Activated CD4-positive, alpha-beta T cell treated with anti-CD3 and anti-CD28 coated beads for 1 hour (primary cell): ENCODE measurements around the gene NOL12.
"Not testable (repeated sequence)": the region's sequence is repeated elsewhere in the genome, so short reads cannot be mapped to it uniquely, and the experiment has no call there.

ENCODE experiments used
- DNase-seq: peaks from one replicate; pipeline ENCODE4 v3.0.0-alpha.2; 2020

Gene NOL12

GRCh38 chr22:37681001-37681424 lies 5.1 kb upstream of the NOL12 start:
- DNase-seq, result no peak

DNA sequence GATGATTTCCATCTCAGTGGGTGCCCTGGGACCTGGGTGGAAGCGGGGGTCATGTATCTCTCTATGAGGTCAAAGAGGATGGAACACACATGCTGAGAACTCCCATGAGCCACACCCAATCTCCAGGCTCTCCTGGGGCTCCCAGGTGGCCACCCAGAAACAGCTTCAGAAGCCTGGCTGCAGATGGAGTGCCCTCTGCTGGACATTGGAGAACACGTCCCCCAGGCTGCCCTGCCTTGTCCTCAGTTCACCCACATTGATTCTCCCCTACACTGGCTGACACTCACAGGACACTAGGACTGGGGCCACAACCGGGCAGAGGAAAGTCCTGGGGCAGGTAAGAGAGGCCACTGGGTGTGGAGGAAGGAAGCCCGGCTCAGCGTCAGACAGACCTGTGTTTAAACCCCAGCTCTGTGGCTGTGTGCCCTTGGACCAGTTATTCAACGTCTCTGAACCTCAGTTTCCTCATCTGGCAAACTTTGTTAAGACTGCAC lies 4.5 kb upstream of the NOL12 start:
- DNase-seq, result peak; percentile 62

GRCh38 chr22:37684803-37685615 lies 1.1 kb upstream of the NOL12 start:
- no peak for DNase-seq

GRCh38 chr22:37690407-37690806 lies 4.3 kb downstream of the NOL12 start:
- DNase-seq, result no peak

DNA sequence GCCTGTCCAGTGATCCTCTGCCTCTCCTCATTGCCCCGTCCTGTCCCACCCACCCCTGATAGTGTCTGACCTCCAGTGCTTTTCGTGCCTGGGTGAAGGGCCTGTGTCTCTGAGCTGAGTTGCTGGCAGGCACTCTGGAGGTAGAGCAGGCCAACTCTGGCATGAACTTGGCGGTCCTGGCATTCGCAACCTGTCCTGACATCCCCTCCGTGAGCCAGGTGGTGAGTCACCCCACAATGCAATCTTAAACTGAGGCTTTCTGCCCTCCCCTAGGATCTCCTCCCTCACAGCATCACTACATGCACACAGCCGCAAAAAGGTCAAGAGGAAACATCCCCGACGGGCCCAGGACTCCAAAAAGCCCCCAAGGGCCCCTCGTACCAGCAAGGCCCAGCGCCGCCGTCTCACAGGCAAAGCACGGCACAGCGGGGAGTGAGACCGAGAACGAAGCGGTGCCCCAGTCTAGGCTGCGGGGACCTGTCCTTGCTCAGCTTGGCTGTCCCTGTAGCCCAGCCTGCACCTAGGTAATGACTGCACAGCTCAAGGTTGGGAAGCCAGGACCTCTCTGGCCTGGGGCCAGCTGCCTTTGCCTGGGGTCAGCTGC lies 4.9 kb downstream of the NOL12 start:
- DNase-seq, result no peak

GRCh38 chr22:37692627-37693285 lies 6.6 kb downstream of the NOL12 start:
- DNase-seq, result no peak

DNA sequence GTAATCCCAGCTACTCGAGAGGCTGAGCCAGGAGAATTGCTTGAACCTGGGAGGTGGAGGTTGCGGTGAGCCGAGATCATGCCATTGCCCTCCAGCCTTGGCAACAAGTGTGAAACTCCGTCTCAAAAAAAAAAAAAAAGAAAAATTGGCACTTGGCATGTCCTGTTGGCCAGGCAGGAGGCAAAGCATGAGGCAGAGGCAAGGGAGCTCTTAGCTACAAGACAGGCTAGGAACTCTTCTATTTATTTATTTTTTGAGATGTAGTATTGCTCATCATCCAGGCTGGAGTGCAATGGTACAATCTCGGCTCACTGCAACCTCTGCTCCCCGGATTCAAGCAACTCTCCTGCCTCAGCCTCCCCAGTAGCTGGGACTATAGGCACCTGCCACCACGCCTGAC lies 8.0 kb downstream of the NOL12 start:
- not testable (repeated sequence) for DNase-seq

- DNase-seq, result not testable (repeated sequence)
These were observed 10.1 kb downstream of the NOL12 start for GRCh38 chr22:37696260-37696656.

DNA sequence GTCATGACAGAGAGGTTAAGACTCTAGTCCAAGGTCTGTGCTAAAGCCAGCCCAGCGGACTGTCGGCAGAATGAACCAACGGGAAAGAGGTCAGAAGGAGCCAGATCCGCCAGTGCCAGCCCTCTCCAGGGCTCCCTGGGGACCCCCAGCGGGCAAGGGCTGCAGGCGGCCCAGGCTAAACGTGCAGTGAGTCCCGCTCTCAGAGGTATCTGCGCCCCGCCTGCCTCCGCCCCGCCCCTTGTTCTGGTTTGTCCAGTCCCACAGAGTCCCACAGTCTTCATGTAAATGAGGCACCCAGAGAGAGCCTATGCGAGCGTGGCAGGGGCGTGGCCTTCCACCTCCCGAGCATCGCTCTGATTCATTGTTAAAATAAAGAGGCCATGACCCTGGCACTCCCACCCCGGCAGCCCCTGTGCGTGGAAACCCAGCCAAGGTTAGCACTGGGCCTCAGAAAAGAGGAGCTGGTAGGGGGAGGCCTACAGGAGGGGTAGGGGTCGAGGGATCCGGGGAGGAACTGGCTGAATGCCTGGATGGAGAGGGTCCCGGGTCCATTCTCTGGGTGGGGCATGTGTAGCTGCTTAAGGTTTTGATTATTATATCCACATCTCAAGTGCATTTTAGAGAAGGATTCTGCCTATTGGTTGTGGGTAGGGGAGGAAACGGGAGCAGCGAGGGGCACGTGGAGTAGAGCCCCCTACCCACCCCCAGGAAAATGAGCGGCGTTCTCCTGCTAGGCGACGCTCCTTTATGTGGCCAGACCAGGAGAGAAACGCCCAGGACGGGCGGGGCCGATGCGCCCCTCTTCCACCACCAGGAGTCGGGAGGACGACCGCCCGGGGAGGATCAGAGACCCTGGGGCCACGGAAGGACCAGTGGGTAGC lies 10.8 kb downstream of the NOL12 start, which contains the start of gene TRIOBP:
TRIOBP (plus strand) TSS at position 392 of the 881 bp plus-strand sequence. CDS start 4,318 bp downstream, outside the sequence.
- peak; percentile 70 for DNase-seq

DNA sequence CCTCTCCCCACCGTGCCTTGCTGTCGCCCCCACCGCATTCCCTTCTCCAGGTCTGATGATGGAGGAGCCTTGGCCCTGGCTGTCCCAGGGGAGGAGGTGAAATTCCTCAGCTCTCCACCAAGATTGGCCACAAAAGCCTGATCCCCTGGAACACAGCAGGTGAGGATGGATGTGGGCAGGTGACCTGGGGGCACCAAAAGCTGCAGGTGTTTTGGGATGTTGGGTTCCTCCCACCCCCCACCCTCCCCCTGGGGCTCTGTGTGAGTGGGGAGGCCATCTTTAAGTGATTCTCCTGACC lies 11.3 kb downstream of the NOL12 start:
- DNase-seq, result no peak

GRCh38 chr22:37701141-37701786 lies 15.1 kb downstream of the NOL12 start:
- DNase-seq, result no peak

DNA sequence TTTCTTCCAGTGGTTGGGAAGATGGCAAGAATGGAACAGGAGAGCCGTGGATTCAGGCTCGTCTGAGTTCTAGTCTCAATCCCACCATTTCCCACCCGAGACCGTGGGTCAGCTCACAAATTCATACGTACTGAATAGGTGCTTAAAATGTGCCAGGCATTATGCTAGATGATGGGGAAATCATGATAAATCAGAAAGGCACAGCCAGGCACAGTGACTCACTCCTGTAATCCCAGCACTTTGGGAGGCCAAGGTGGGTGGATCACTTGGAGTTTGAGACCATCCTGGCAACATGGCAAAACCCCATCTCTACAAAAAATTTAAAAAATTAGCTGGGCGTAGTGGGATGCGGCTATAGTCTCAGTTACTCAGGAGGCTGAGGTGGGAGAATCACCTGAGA lies 17.8 kb downstream of the NOL12 start:
- no peak for DNase-seq

DNA sequence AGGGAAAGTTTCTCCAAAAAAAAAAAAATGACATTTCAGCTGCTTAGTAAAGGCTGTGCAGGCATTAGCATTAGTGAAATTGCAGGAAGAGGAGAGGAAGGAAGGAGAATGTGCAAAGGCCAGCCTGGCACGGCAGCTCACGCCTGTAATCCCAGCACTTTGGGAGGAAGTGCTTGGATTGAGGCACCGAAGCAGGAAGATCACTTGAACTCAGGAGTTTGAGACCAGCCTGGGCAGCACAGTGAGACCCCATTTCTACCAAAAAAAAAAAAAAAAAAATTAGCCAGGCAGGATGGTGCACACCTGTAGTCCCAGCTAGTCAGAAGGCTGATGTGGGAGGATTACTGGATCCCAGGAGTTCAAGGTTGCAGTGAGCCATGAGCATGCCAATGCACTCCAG lies 18.5 kb downstream of the NOL12 start:
- DNase-seq, result no peak

GRCh38 chr22:37705205-37705604 lies 19.1 kb downstream of the NOL12 start:
- DNase-seq, result no peak

DNA sequence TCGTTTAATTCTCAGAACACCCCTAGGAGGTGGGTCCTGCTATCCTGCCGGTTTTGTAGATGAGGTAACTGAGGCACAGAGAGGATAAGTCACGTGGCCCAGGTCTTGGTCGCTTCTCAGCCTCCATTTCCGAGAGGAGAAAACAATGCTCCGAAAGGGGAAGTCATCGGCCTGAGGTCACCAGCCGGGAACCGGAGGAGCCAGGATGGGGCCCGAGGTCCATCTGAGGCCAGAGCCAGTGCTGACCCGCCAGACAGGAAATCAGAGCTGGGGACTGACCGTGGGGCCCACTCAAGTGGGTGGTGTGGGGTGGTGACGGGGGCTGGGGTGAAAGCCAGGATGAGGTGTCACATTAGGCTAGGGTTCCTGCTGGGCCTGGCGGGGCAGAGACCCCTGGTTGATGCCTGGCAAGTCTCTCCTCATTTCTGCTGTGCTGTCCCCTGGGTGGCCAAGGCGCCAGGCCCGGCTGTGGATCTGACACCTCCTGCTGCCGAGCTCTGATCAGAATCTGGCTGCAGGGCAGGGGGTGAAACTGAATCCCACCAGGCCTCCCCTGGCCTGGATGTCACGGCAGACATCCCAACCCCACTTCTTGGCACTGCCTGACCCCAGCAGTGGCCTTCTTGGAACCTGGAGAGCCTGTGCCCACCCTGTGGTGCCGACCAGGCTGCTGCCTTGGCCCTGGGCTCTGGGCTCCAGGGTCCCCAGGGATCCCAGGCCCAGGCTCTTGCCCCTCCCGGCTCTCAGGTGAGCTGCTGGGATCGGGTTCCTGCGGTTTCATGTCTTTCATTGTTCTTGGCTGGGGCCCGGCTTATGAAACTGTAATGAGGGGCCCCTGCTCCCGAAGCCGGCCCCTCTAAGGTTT lies 22.7 kb downstream of the NOL12 start:
- DNase-seq, result no peak

DNA sequence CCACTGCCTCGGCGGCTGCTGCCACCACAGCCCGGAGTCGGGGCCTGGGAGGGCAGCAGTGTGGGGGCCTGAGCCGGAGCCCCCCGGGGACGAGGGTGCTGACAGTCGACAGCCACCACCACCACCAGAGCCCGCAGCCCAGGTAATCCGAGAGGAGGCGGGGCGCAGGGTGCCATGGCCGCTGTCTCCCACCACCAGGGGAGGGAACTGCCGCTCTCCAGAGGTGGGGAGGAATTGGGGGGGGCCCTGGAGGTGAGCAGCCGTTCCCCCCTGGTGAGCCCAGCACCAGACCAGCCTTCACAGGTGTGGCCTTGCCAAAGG lies 23.3 kb downstream of the NOL12 start:
- DNase-seq, result no peak

DNA sequence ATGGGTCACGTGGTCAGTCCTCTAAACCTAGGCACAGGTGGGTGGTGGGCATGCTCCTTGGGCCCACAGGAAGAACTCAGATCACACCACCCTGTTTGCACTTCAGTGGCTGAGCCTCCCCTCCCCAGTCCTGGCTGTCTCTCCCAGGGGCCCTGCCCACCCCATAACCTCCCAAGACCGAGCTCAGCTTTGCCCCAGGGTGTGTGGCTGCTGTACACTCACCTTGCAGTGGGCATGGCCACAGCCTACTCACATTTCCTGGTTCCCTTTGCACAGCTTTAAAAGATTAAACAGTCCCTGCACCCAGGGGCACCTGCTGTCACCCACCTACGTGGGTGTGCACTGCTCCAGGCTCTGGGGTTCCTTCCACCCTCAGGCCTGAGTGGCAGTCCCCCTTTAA lies 24.5 kb downstream of the NOL12 start:
- no peak for DNase-seq

GRCh38 chr22:37711490-37711889 lies 25.3 kb downstream of the NOL12 start:
- DNase-seq, result no peak

GRCh38 chr22:37713761-37714160 lies 27.6 kb downstream of the NOL12 start:
- DNase-seq, result no peak

- DNase-seq, result no peak
These were observed 28.5 kb downstream of the NOL12 start for GRCh38 chr22:37714634-37715033.

DNA sequence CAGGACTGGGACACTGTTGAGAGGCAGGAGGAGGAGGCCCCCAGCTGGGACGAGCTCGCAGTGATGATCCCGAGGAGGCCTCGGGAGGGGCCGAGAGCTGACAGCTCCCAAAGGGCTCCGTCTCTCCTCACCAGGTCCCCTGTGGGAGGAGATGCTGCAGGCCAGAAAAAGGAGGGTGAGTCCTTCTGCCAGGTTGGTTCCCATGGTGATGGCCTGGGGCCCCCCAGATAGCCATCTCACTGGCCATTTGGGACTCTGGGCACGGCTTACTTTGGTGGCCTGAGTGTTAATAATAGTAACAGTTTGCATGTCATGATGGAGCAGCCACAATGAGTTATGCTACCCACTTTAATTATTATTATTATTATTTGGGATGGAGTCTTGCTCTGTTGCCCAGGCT lies 29.6 kb downstream of the NOL12 start:
- no peak for DNase-seq

GRCh38 chr22:37716708-37717107 lies 30.6 kb downstream of the NOL12 start:
- no peak for DNase-seq
